HepG2 (cell line): ENCODE measurements around the gene GPR162. TPM values are rescaled to one million over a fixed set of nuclear protein-coding genes. Genes with fewer than 3 reads are reported as not detected.

Source experiments
- DPF2 ChIP-seq: sonication (generic); formaldehyde crosslinking; IDR thresholded peaks from 2 replicates; pipeline ENCODE4 v1.4.0; 2020; ENCODE audit warnings: mild to moderate bottlenecking, low read depth, missing genetic modification reagents, borderline replicate concordance
- ERF ChIP-seq: IDR thresholded peaks from 2 replicates; pipeline ENCODE4 v1.6.1; 2018; ENCODE audit warnings: missing biosample characterization, missing genetic modification reagents
- GPBP1L1 ChIP-seq: sonication (generic); formaldehyde crosslinking; IDR thresholded peaks from 2 replicates; pipeline ENCODE4 v1.5.0; 2020; ENCODE audit warnings: mild to moderate bottlenecking, missing genetic modification reagents
- HNF4G ChIP-seq, 2 experiments: sonication (generic) in 1 of 2; formaldehyde crosslinking in 1 of 2; IDR thresholded peaks; 2 replicates each; pipeline versions ENCODE4 v1.4.0 to v1.6.1; 2011 to 2020; ENCODE audit warnings: borderline replicate concordance in 2 of 2, low read depth in 2 of 2, mild to moderate bottlenecking in 2 of 2, low read length in 1 of 2, missing genetic modification reagents in 1 of 2, moderate library complexity in 1 of 2
- KLF12 ChIP-seq: sonication (generic); formaldehyde crosslinking; IDR thresholded peaks from 2 replicates; pipeline ENCODE4 v1.4.0; 2020; ENCODE audit warnings: missing genetic modification reagents, borderline replicate concordance
- MAX ChIP-seq: IDR thresholded peaks from 2 replicates; pipeline ENCODE4 v1.6.1; 2012; ENCODE audit warnings: inconsistent platforms
- MXD4 ChIP-seq: IDR thresholded peaks from 2 replicates; pipeline ENCODE4 v1.6.1; 2016; ENCODE audit warnings: mild to moderate bottlenecking, missing biosample characterization, missing genetic modification reagents
- NR2F2 ChIP-seq: IDR thresholded peaks from 2 replicates; pipeline ENCODE4 v1.6.1; 2012; ENCODE audit warnings: low read depth, inconsistent platforms, borderline replicate concordance
- PHB2 ChIP-seq: fragments of 450-650 bp; IDR thresholded peaks from 2 replicates; pipeline ENCODE4 v1.6.1; 2018; ENCODE audit not compliant: partially characterized antibody
- RFXANK ChIP-seq: IDR thresholded peaks from 2 replicates; pipeline ENCODE4 v1.6.1; 2016
- SATB2 ChIP-seq: sonication (generic); formaldehyde crosslinking; IDR thresholded peaks from 2 replicates; pipeline ENCODE4 v1.5.0; 2020; ENCODE audit warnings: missing genetic modification reagents
- SETDB1 ChIP-seq: sonication (generic); formaldehyde crosslinking; IDR thresholded peaks from 2 replicates; pipeline ENCODE4 v1.5.1; 2020; ENCODE audit warnings: missing genetic modification reagents, mild to moderate bottlenecking, borderline replicate concordance
- SIX1 ChIP-seq: sonication (generic); formaldehyde crosslinking; IDR thresholded peaks from 2 replicates; pipeline ENCODE4 v1.4.0; 2020; ENCODE audit warnings: missing genetic modification reagents, borderline replicate concordance
- SNAPC2 ChIP-seq: sonication (generic); formaldehyde crosslinking; IDR thresholded peaks from 2 replicates; pipeline ENCODE4 v1.8.1; 2022; ENCODE audit warnings: mild to moderate bottlenecking, missing genetic modification reagents
- STAG1 ChIP-seq: sonication (generic); formaldehyde crosslinking; IDR thresholded peaks from 2 replicates; pipeline ENCODE4 v1.4.0; 2020; ENCODE audit warnings: missing genetic modification reagents
- ZEB1 ChIP-seq: IDR thresholded peaks from 2 replicates; pipeline ENCODE4 v1.6.1; 2012; ENCODE audit warnings: mild to moderate bottlenecking, low read depth, inconsistent platforms; ENCODE audit not compliant: insufficient replicate concordance
- ZMYM2 ChIP-seq: sonication (generic); formaldehyde crosslinking; IDR thresholded peaks from 2 replicates; pipeline ENCODE4 v1.8.0; 2022; ENCODE audit warnings: mild to moderate bottlenecking, missing genetic modification reagents
- ZNF264 ChIP-seq: sonication (generic); formaldehyde crosslinking; IDR thresholded peaks from 2 replicates; pipeline ENCODE4 v1.4.0; 2020; ENCODE audit warnings: missing genetic modification reagents
- ZNF451 ChIP-seq: sonication (generic); formaldehyde crosslinking; IDR thresholded peaks from 2 replicates; pipeline ENCODE4 v1.5.0; 2020; ENCODE audit warnings: mild to moderate bottlenecking, missing genetic modification reagents
- ZNF749 ChIP-seq: sonication (generic); formaldehyde crosslinking; IDR thresholded peaks from 2 replicates; pipeline ENCODE4 v1.8.0; 2022; ENCODE audit warnings: mild to moderate bottlenecking, missing genetic modification reagents, moderate library complexity, borderline replicate concordance
- ZNF800 ChIP-seq: sonication (generic); formaldehyde crosslinking; IDR thresholded peaks from 2 replicates; pipeline ENCODE4 v1.4.0; 2020; ENCODE audit warnings: missing genetic modification reagents
- ZNF839 ChIP-seq: sonication (generic); formaldehyde crosslinking; IDR thresholded peaks from 2 replicates; pipeline ENCODE4 v1.4.0; 2020; ENCODE audit warnings: missing genetic modification reagents, mild to moderate bottlenecking, borderline replicate concordance
- ZSCAN20 ChIP-seq: sonication (generic); formaldehyde crosslinking; IDR thresholded peaks from 2 replicates; pipeline ENCODE4 v1.4.0; 2020; ENCODE audit warnings: missing genetic modification reagents, mild to moderate bottlenecking, borderline replicate concordance
- polyA plus RNA-seq, 8 experiments: library from polyadenylated mRNA; depleted of rRNA in 3 of 8; stranded (reverse) in 7 of 8; unstranded in 1 of 8; fragments of >200 nt; fragmentation: Illumina TruSeq in 4 of 8; extraction: Trizol in 4 of 8; gene quantifications; 2 replicates each; pipeline versions ENCODE4 v1.2.1 to v1.2.3, GENCODE V29; 2011 to 2016; ENCODE audit warnings: low read depth in 4 of 8, missing spikeins in 1 of 8, mixed read lengths in 1 of 8; ENCODE audit not compliant: insufficient read depth in 1 of 8
- total RNA-seq, 5 experiments: library from RNA; depleted of rRNA; stranded (reverse); fragments of >200 nt; fragmentation: Illumina TruSeq; extraction: Trizol; gene quantifications; 2 replicates each; pipeline ENCODE4 v1.2.3, GENCODE V29; 2016; ENCODE audit warnings: low read depth in 1 of 5
- TF ChIP-seq, protein P1 (sequence below): sonication (generic); formaldehyde crosslinking; conservative IDR thresholded peaks from 2 replicates; pipeline ENCODE4 v1.4.0; 2020; ENCODE audit warnings: missing genetic modification reagents

The GPR162 gene
- total and polyA plus RNA-seq, 2 of the 13 experiments (the other 11 are each of a cell fraction or from before 2014, with no cell fraction given) = 0.08 TPM; not detected in 1

- TF ChIP-seq, protein P1, sequence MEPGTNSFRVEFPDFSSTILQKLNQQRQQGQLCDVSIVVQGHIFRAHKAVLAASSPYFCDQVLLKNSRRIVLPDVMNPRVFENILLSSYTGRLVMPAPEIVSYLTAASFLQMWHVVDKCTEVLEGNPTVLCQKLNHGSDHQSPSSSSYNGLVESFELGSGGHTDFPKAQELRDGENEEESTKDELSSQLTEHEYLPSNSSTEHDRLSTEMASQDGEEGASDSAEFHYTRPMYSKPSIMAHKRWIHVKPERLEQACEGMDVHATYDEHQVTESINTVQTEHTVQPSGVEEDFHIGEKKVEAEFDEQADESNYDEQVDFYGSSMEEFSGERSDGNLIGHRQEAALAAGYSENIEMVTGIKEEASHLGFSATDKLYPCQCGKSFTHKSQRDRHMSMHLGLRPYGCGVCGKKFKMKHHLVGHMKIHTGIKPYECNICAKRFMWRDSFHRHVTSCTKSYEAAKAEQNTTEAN (CRISPR knock-in tag) = 0 out of 2 replicates have a peak, but pooled peaks have one; percentile 39
- TF ChIP-seq ZNF839 (CRISPR knock-in tag) = no peak
- TF ChIP-seq MAX = peak; percentile 37; the same call in 1 of the 2 replicates
- TF ChIP-seq SATB2 (CRISPR knock-in tag) = no peak
- peak; percentile 76; the same call in 1 of the 2 replicates for TF ChIP-seq SIX1 (CRISPR knock-in tag)
- TF ChIP-seq ZSCAN20 (CRISPR knock-in tag) = peak; percentile 59; the same call in 1 of the 2 replicates
- TF ChIP-seq ZNF749 (CRISPR knock-in tag) = no peak
- peak; percentile 74; the same call in 1 of the 2 replicates for TF ChIP-seq ZNF264 (CRISPR knock-in tag)
- TF ChIP-seq ZNF800 (CRISPR knock-in tag) = peak; percentile 62; the same call in 1 of the 2 replicates
- TF ChIP-seq KLF12 (CRISPR knock-in tag) = peak; percentile 58; the same call in 1 of the 2 replicates
- TF ChIP-seq STAG1 (CRISPR knock-in tag) = peak; percentile 10; the same call in 1 of the 2 replicates
- TF ChIP-seq SETDB1 (CRISPR knock-in tag) = no peak
- no peak for TF ChIP-seq ZMYM2 (CRISPR knock-in tag)
- peak; percentile 58 for TF ChIP-seq ZEB1
- TF ChIP-seq MXD4 (CRISPR knock-in tag) = peak; percentile 44; the same call in 1 of the 2 replicates
- peak; percentile 76 for TF ChIP-seq ERF (CRISPR knock-in tag)
- TF ChIP-seq DPF2 (CRISPR knock-in tag) = peak; percentile 80
- TF ChIP-seq RFXANK (CRISPR knock-in tag) = 0 out of 2 replicates have a peak, but pooled peaks have one; percentile 51
- TF ChIP-seq GPBP1L1 (CRISPR knock-in tag) = no peak
- no peak for TF ChIP-seq ZNF451 (CRISPR knock-in tag)
- TF ChIP-seq PHB2 = no peak
- TF ChIP-seq SNAPC2 = no peak
- peak; percentile 74 for TF ChIP-seq NR2F2
- TF ChIP-seq HNF4G (IDR thresholded peaks at IDR 0.05; ENCODE audit: borderline replicate concordance, low read depth, low read length) = peak; percentile 76
- no peak for TF ChIP-seq HNF4G (CRISPR knock-in tag; IDR thresholded peaks at IDR 0.05; ENCODE audit: borderline replicate concordance, low read depth)
Observed at GRCh38 chr12:6775185-6776174, 46.1 kb upstream of the GPR162 start (continued).
